GM21390 (cell line): ENCODE data around the gene BMPR1B.

Experiments used
- ATAC-seq: cut with Tn5 transposase; IDR thresholded peaks from one replicate; pipeline ENCODE4 v1.9.1; 2021; ENCODE audit not compliant: unreplicated experiment

The BMPR1B gene

DNA sequence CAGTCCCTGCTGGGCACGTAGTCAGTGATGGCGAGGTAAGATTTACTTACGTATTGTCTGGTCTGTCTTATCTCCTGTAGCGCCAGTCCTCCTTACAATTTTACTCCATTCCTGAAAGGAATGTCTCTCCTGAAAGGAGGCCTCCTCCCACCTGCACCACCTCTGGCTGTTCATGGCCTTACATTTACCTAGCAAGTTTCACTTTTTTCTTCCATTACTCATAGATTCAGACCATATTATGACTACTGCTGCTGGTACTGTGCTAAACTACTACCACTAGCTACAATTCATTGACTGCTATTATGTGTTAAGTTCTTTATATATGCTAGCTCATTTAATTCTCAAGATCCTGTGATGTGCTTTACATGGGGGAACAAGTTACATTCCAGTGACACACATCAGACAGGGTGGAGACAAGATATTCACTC, 189.9 kb downstream of the BMPR1B start:
- ATAC-seq = no peak

DNA sequence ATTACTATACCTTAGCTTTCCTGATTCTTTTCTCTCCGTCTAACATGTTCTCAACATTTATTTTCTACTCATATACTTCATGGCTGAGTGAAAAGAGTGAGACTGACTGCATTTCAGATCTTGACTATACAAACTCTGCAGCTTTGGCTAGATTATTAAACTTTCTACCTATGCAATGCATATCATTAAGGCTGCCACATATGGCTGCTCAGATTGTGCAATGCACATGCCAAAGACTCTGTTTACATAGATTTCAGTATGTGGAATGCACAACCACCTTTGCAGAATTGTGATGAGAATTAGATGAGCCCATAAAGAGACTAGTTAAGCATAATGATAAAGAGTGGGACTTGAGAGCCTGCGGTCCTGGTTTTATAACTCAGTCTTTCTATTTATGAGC, 196.5 kb downstream of the BMPR1B start:
- no peak for ATAC-seq

DNA sequence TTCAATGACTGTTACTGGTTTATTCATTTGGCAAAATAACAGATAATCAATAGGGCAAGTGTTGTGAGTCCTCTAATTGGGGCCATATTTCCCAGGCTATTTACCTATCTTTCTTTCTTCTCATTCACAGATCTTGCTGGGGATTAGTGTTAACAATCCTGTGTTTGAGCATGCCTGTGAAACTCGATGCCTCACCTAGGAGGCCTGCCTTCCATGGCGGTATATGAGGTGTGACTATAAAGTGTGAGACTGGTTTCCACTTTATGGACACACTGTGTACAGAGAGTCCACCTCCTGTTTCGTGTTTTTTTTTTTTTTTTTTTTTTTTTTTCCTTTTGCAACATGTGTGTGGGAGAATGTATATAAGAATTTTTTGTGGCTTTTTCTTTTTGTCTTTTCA, 199.3 kb downstream of the BMPR1B start:
- ATAC-seq = no peak

- ATAC-seq = no peak
These were observed 201.6 kb downstream of the BMPR1B start for GRCh38 chr4:94959307-94959706.

DNA sequence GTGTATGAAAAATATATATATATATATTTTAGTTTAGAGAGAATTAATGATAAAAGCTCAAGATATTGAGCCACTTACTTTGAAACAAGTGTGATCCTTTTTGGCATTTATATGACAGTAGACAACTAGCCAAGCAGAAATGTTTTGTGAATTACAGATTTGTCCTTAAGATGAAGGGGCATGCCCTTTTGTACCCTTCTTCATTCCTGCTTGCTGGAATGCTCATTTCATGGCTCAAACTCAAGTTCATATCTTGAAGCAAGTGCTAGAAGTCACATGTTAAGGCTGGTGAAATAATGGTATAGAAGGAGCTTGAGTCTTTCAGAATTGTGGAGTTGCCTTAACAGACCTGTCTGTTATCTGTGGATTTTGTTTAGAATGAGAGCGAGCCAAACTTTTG, 203.0 kb downstream of the BMPR1B start:
- no peak for ATAC-seq

DNA sequence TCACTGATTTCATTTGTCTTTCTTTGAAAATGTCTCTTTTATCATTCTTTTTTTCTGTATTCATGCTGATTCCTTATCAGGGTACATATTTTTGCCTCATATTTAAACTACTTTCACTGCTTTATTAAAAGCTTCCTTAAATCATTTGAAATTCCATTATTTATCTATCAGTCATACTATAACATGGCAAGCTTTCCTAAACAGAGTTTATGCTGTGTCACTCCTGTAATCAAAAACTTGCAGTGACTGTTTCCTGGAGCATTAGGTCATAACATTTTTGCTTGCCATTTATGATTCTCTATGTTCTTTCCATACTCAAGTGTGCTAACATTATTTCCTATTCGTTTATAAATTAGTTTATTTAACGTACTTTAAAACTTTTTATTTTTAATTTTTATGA, 203.7 kb downstream of the BMPR1B start:
- no peak for ATAC-seq

DNA sequence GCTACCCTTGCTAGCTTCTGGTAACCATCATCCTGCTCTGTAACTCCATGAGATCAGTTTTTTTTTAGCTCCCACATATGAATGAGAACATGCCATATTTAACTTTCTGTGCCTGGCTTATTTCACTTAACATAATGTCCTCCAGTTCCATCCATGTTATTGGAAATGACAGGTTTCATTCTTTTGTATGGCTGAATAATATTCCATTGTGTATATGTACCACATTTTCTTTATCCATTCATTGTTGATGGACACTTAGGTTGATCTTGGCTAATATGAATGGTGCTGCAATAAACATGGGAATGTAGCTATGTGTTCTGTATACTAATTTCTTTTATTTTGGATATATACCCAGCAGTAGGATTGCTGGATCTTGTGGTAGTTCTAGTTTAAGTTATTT, 204.7 kb downstream of the BMPR1B start:
- no peak for ATAC-seq

GRCh38 chr4:94965852-94966251, 208.1 kb downstream of the BMPR1B start:
- no peak for ATAC-seq

DNA sequence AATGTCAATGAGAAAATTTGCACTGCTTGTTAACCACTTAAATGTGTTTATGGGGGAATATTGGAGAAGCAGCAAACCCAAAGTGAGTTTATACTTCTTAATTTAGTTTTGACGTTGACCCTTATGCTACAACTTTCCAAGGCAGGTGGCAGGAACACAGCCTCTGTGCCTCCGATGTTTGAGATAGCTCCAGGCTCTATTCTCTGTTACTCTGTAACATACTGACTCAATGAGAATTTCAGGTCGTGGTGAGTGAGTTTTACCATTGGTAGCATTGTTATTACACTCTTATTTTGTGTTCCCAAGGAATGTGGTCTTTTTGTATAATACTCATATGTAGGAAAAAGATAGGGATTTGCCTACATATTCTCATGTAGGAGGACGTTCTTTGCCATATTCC, 210.7 kb downstream of the BMPR1B start:
- ATAC-seq = no peak

- ATAC-seq = no peak
These were observed 212.9 kb downstream of the BMPR1B start for GRCh38 chr4:94970650-94971049.

- ATAC-seq = no peak
These were observed 217.0 kb downstream of the BMPR1B start for GRCh38 chr4:94974773-94975172.

- no peak for ATAC-seq
These were observed 218.7 kb downstream of the BMPR1B start for GRCh38 chr4:94976371-94977011.

DNA sequence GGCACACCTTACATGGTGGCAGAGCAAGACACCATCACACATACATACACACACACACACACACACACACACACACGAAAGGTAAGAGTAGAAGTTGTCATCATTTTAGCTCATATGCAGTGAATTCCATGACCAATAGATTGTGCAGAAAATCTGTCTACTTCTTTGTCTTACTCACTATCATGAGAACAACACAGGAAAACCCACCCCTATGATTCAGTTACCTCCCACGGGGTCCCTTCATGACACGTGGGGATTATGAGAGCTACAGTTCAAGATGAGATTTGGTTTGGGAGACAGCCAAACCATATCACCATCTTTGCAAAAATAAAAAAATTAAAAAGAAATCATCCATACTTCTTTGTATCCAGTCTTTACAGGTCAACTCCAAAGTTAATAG, 221.1 kb downstream of the BMPR1B start:
- no peak for ATAC-seq

- ATAC-seq = no peak
These were observed 221.9 kb downstream of the BMPR1B start for GRCh38 chr4:94979621-94980020.

DNA sequence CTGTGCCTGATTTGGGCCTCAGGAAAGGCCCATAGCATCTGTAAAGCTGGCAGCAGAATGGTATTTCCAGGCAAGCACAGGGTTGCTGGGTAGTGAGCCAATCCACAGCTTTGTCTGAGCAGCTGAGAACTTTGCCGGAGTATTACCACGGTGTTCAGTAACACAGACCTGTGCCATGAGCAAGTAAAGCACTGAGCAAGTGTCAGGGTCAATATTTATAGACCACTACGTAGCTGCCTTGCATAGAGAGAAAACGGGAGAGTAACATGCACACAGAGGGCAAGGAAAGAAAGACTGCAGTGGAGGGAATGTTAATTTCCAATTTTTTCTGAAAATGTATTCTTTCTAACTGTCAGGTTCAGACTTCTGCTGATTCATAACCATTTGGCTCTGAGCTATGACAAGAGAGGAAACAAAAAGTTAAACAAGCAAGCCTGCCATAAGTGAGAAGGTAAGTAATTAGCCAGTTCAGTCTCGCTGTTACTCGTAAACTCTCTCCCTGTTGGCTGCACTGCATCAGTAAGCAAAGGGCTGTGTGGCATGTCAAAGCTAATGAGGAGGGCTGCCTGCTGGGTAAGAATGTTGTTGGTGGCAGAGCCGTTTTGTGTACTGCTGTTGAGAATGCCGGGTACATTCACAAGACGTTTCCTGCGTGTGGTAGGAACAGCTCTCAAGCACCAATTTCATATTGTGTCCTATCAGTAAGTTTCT, 238.1 kb downstream of the BMPR1B start:
- no peak for ATAC-seq

DNA sequence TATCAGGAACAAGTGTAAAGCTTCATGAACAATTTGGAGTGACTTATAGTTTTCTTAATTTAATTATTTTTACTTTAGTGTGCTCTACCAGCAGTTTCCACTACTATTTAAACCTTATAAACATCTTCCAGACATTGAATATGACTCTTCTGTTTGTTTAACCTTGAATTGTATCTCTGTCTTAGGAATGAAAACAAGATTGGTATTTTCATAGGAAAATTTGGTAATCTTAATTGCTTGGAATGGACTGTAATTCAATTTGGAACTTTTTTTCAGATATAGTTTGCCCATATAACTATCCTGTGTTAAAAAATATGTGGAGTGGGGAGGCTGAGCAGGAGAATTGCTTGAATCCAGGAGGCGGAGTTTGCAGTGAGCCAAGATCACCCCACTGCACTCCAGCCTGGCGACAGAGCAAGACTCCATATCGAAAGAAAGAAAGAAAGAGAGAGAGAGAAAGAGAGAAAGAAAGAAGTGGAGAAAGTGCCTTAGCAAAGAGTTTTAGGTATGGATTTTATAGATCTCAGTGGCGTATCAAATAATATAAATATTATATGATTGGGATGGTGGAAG, 242.4 kb downstream of the BMPR1B start:
- no peak for ATAC-seq

DNA sequence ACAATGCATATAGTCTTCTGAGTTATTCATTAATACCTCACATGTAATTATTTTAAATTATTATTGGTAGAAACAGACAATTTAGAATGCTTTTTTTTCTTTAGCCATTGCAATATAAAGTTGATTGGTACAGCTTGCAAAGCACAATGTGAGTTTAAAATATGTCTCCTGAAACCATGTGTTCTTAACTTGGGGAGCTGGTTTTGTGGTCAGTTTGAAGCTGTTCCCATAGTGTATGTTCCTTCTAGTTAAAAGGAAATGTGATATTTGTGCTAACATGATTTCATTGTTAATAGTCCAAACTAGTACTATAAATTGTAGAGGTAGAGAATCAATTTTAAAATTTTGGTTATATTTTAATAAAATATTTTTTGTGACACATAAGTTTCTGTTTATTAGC, 247.2 kb downstream of the BMPR1B start:
- ATAC-seq = no peak

DNA sequence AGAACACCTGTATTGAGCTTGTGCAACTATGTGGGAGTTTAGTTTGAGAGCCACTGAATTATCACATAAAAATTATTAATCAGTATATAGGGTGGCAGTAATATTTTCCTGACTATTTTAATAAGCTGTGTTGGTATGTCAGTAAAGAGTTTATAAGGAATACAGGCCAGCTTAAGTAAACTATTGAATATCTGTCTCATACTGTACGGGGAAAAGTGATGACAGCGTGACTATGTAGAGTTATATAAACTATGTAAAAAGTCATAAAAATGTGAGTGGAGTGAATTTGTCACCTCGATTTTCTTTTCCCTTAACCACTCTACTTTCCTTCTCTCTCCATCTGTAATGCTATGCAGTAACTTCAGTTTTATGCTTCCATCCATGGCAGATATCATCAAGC, 250.2 kb downstream of the BMPR1B start:
- no peak for ATAC-seq

DNA sequence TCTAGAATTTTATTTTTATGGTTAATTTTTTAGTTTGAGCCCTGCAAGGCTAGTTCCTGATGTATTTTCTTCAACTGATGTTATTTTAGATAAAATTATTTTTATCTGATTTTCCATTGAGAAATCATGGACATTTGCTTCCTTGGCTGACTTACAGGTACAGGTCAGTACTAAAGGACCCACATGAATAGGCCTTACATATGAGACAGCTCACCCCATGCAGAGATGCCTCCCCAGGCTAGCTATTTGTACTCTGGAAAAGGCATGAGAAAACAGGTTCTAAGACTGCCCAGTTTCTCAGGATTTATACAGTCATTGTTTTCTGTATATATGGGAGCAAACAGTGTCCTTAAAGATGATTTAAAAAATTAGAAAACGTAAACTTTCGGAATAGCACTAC, 255.5 kb downstream of the BMPR1B start:
- ATAC-seq = no peak

GRCh38 chr4:95014068-95014467, 256.3 kb downstream of the BMPR1B start:
- ATAC-seq = no peak

DNA sequence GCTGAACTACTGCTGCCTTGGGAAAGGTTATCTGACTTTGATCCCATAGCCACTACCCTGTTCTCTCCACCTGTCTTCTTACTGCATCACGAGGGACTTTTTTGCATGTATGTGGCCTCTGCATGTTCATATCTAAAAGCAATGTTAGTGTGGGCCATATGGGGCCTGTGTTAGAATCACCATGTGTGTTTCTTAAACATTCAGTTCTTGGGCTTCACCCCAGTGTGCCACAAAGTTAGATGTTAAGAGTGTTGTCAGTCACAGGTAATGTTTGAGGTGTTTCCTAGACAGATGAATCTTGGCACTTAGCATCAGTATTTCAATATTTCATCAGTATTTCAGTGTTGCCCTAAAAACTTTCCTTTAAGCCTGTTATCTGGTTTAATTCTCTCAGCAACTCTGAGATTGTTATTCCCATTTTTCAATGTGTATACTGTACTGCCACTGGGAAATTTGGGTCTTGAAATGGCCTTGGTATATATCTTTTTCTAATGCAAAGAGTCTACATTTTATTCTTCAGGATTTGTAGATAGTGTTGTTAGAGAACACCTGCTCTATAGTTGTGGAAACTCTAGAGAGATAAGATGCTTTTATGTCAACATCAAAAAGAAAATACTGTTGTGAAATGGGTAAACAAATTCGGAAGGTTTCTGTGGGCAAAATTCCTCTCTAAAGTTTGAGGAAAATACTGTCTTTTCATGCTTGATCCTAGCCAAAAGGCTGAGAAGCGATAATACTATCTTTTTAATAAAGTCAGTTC, 259.7 kb downstream of the BMPR1B start:
- no peak for ATAC-seq

DNA sequence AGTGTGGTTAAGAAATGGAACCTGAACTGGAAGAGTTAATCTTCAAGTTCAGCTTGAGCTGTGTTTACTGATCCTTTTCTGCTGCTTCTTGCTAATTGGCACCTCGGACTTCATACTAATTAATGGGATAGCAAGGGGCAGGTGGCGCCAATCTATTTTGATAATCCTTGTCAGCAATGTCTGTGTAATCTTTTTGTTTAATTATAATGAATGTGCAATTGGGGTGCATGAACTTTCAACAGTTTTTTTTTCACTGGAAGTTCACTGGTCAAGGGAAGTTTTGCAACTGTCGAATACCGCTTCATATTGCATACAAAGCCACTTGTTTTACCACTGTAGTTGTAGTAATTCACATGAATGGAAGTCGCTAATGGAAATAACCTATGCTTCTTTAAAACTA, 261.0 kb downstream of the BMPR1B start:
- ATAC-seq = no peak
